ENCODE measurements around the gene PET100. TPM values are rescaled to one million over a fixed set of nuclear protein-coding genes. Genes with fewer than 3 reads are reported as not detected.

Gene PET100
- total and polyA plus RNA-seq, 10 of the 15 experiments (the other 5 are each of a cell fraction or from before 2014, with no cell fraction given), result 47.0 to 462 (median 126) TPM

- no peak for TF ChIP-seq SPI1 (IDR thresholded peaks at IDR 0.05; ENCODE audit: borderline replicate concordance, insufficient read depth, low read depth, low read length)
- no peak for TF ChIP-seq SUPT20H (IDR thresholded peaks at IDR 0.05; ENCODE audit: borderline replicate concordance, control insufficient read depth, low read depth, low read length)
- 0 out of 2 replicates have a peak, but pooled peaks have one; percentile 24 for TF ChIP-seq MYB (IDR thresholded peaks at IDR 0.05; ENCODE audit: borderline replicate concordance, low read depth, low read length)
- no peak for TF ChIP-seq KDM1A (IDR thresholded peaks at IDR 0.05; ENCODE audit: borderline replicate concordance)
- TF ChIP-seq HDAC6 (IDR thresholded peaks at IDR 0.05; ENCODE audit: unreplicated experiment), result no peak
- no peak for TF ChIP-seq SIX5 (IDR thresholded peaks at IDR 0.05; ENCODE audit: low read depth, low read length, severe bottlenecking)
- peak; percentile 67 for TF ChIP-seq FOXM1 (IDR thresholded peaks at IDR 0.05; ENCODE audit: low read depth, low read length)
- no peak for TF ChIP-seq ZNF24 (IDR thresholded peaks at IDR 0.05)
- no peak for TF ChIP-seq NR2C2 (IDR thresholded peaks at IDR 0.05; ENCODE audit: borderline replicate concordance, control insufficient read depth, insufficient read length, low read depth)
- TF ChIP-seq TAF1 (IDR thresholded peaks at IDR 0.05; ENCODE audit: borderline replicate concordance, low read depth, low read length), result no peak
- TF ChIP-seq MTA2 (IDR thresholded peaks at IDR 0.05; ENCODE audit: low read depth), result peak; percentile 35; the same call in 1 of the 2 replicates
- TF ChIP-seq WRNIP1 (IDR thresholded peaks at IDR 0.05; ENCODE audit: borderline replicate concordance, low read depth, low read length), result no peak
- TF ChIP-seq POLR2A (IDR thresholded peaks at IDR 0.05; ENCODE audit: low read depth, low read length), result no peak
- no peak for TF ChIP-seq RELB (IDR thresholded peaks at IDR 0.05; ENCODE audit: low read depth)
- no peak for TF ChIP-seq ZNF217 (IDR thresholded peaks at IDR 0.05)
- no peak for TF ChIP-seq CBFB (IDR thresholded peaks at IDR 0.05; ENCODE audit: low read depth)
- no peak for TF ChIP-seq STAT3 (IDR thresholded peaks at IDR 0.05; ENCODE audit: low read depth, low read length)
- no peak for TF ChIP-seq MYC (IDR thresholded peaks at IDR 0.05; ENCODE audit: insufficient read depth, insufficient read length, insufficient replicate concordance, low read length, severe bottlenecking)
- TF ChIP-seq ASH2L (IDR thresholded peaks at IDR 0.05; ENCODE audit: borderline replicate concordance, low read depth), result no peak
- TF ChIP-seq TCF7 (IDR thresholded peaks at IDR 0.05; ENCODE audit: borderline replicate concordance), result peak; percentile 99
- no peak for TF ChIP-seq E2F4 (IDR thresholded peaks at IDR 0.05; ENCODE audit: low read depth, low read length)
- no peak for TF ChIP-seq ZZZ3 (IDR thresholded peaks at IDR 0.05; ENCODE audit: control insufficient read depth, insufficient read length, low read depth)
- TF ChIP-seq REST (IDR thresholded peaks at IDR 0.05; ENCODE audit: low read depth, low read length), result no peak
- no peak for TF ChIP-seq IRF5 (IDR thresholded peaks at IDR 0.05; ENCODE audit: borderline replicate concordance)
Observed at GRCh38 chr19:7652061-7652641, 22.6 kb downstream of the PET100 start (continued).

Measured in GM12878 (cell line).